PC-9 (cell line): Measurements from ENCODE around the gene PTGER3.

Experiments used
- CTCF ChIP-seq: fragments of 200-600 bp; sonication (generic); conservative IDR thresholded peaks from 2 replicates; pipeline ENCODE4 v1.6.1; 2017; ENCODE audit warnings: mixed run types, antibody characterized with exemption, mild to moderate bottlenecking, moderate library complexity
- EZH2 ChIP-seq: fragments of 200-600 bp; sonication (generic); IDR thresholded peaks from 2 replicates; pipeline ENCODE4 v1.8.0; 2017; ENCODE audit warnings: antibody characterized with exemption, low read depth

GRCh38 chr1:70980361-70980760 is 67.3 kb downstream of the PTGER3 start:
- TF ChIP-seq CTCF (no peak), EZH2 (no peak)
